ENCODE data around the gene PLPP3.
A peak's percentile ranks its signal among the peaks of the same experiment; 100 is the strongest.

Gene PLPP3

DNA sequence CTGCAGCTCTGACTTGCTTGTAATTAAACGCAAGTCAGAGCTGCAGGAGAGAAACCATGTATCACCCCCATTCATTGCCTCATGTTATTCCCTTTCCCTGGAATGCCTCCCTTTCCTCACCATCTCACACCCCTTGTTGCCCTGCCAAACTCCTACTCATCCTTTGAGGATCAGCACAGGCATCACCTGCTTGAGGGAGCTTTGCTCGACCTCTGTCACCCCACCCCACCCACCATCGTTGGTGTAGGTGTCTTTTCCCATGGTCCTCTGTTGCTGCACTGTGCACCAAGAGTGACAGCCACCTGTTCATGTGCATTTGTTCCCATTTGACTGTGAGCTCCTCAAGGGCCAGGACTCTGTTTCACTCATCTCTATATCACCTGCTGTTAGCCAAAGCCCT is 117.2 kb downstream of the PLPP3 start:
- no peak for DNase-seq (ENCODE audit: low spot score)

DNA sequence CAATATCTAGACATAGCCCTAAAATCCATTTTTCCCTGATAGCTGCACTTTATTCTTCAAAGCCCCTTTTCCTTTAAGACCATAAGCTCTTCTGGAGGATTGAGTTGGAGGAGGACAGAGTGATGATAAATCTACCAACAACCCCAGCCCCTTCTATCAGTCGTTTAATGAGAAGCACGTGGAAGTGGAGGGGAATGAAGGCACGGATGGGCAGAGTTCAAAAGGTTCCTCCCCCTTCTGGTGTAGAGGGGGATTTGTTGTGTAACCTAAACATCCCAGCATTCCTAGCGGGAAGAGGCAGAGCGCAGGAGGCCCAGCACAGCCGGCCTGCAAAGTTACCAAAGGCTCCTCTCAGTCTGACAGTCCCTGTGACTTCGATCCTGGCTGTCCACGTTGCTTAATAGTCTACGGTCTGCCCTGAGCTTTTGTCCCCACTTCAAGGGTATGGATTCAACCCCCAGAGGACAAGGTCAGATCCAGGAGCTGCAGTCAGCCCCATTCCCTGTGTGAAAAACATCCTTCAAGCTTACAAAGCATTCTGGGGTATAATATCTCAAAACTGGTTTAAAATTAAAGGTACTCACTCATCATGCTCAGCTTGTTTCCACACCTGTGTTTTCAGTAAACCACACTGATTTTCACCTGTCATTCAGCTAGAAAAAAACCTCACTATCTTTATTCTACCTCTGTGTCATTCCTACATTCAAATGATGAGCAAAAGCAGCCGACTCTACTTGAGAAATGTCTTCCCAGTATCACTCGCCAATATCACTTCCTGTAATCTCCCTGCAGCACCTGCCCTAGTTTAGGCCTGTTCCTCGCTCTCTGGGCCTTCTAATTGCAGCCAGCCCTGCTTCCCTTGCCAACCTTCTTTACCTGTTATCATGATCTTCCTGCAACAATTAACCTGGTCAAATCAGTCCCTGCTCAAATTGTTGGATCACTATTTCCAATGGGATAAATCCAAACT is 117.9 kb downstream of the PLPP3 start:
- DNase-seq (ENCODE audit: low spot score) = no peak

- DNase-seq (ENCODE audit: low spot score) = no peak
These were observed 120.1 kb downstream of the PLPP3 start for GRCh38 chr1:56459260-56459659.

DNA sequence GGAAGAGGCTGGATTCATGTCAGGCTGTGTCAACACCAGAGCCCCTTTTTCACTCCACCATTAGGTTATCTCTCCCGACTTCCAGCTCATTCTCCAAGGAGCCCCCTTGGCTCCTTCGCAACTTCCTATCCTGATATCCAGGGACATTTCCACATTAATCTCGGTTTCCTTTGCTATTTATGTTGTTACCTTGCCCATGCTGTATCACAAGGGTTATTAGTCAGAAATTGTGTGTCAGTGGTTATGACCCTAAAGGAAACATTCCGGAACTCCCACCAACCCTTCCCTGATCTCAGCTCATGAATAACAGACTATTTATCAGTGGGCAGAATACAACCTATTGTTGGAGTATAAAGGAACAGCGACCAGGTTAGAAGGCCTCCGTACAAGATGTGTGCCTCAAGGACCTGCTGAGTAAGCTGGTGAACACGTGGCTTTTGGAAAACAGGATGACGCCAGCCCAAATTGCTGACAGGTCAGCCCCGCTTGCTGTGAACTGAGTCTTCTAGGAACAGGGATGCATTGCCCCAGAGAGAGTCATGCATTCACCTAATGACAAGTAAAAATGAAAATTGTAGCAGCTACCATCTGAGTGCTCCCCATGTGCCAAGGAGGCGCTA is 121.5 kb downstream of the PLPP3 start:
- DNase-seq (ENCODE audit: low spot score) = no peak

GRCh38 chr1:56456435-56457101 is 122.8 kb downstream of the PLPP3 start:
- peak; percentile 17 for DNase-seq (ENCODE audit: low spot score)

GRCh38 chr1:56453417-56454078 is 125.8 kb downstream of the PLPP3 start:
- no peak for DNase-seq (ENCODE audit: low spot score)

GRCh38 chr1:56453016-56453415 is 126.3 kb downstream of the PLPP3 start:
- no peak for DNase-seq (ENCODE audit: low spot score)

DNA sequence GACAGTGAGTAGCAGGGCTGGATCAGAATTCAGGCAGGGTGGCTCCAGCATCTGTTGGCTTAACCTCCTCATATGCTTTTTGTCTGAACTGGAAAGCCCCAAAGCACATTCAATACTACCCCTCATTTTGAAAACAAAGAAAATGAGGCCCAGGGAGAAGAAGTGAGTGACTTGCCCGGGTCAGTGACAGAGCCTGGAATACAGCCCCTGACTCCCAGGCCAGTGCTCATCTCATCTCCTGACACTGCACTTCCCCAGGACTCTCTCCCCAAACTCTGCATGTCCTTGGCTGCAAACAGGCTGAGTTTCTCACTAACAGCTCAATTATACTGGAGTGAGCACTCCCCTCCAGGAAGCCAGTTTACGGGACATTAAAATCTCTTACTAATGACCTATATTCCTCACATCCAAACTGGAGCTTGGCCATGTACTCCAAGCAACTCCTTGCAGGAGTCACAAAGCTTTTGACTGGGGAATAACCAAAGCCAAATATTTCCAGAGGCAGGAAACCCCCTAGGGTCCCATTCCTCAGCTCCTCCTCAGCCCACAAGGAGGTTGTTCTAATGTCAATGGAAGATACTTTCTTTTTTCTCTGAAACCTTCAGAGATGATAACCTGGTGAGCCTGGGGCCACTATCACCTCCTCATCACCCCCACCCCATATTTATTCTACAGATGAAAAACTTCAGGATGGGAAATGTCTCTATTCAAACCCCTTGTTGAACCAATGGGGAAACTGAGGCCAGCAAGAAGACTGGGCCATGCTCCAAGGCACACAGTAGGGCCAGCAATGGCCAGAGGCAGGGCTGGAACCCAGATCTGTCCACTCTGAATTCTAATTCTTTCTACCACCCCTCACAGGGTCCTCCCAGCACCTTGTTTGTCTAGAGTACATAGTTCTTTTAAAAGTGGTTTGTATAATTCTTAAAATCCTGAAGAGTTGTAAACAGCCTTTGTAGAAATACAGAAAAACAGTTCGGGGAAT is 127.0 kb downstream of the PLPP3 start:
- no peak for DNase-seq (ENCODE audit: low spot score)

- no peak for DNase-seq (ENCODE audit: low spot score)
These were observed 127.9 kb downstream of the PLPP3 start for GRCh38 chr1:56451491-56451890.

DNA sequence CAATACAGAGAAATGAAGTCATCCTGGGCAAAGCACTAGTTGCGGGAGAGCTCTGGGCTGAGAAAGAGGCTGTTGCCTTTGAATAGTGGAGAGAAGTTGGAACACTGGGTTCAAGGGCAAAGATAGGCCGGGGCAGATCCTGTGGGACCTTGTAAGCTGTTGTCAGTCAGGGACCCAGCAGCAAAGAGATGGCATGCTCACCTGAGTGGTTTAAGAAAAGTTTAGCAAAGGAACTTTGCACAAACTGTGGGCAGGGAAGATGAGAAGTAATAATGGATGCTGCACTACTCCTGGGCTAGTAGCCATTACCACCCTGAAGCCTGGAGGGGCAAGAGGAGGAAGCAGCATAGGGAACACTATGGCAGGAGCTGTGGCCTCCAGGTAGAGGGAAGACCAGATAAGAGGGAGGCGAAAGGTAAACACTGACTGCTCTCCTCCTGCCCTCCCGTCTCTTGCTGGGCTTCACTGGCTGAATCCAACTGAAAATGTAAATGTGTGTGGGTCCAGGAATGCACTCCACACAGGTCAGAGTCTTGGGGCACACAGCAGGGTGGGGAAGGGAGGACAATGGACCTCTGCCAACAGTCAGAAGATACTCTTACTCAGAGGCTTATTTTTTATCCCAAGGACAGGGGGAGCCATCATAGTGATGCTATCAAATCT is 129.2 kb downstream of the PLPP3 start:
- DNase-seq (ENCODE audit: low spot score) = no peak

DNA sequence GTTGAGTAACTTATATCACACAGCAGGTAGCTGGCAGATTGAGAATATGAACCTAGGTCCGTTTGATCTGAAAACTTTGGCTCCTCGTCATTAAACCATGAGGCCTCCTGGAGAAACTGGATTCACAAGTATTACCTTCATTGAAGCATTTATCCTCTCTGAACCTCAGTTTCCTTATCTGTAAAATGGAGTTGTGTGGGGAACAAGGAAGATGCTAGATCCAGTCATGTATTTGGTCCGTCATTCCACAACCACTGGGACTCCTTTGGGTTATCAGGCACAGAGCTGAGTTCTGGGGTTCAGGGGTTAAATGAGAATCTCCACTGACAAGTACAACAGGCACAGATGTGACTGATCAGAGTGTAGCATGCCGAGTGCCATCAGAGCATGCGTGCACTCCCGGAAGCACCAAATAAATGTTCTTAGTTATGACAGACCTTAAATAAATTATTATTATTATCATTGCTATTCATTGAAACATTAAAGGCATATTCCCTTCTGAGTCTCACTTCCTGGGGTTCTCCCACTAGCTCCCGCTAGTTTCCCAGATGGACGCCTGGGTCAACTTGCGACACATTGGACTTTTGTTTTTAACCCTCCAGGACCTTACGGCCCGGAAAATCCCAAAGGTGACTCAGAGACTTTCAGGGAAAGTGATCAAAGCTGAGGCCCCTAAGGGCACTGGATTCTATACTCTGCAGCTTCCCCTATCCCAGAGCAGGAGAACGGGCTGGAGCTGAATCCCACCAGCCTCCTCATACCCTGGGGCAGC is 130.6 kb downstream of the PLPP3 start:
- DNase-seq (ENCODE audit: low spot score) = no peak

- DNase-seq (ENCODE audit: low spot score) = no peak
These were observed 131.5 kb downstream of the PLPP3 start for GRCh38 chr1:56447823-56448222.

DNA sequence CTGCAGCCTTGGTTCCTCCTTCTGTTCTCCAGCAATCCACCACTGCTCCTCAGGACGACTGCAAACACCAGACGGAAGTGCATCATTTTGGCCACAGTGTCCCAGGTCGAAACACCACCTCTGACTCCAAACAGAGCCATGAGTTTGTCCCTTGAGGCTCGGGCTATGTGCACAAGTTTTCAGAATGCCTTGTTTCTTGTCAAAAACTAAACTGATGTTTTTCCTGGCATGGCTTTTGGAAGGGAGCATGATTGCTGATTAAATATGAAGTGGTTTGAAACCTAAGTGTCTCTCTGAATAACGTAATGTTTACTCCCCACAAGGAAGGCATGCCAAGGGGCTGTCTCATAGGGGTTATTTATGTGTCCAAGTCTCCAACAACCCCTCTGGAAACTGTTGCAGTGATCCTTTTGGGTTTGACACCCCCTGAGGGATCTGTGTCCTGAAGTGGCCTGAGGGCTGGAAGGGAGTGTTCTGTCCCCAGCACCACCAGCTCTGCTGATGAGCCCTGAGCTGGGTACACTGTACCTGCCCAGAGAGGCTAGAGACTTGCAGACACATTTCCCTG is 132.7 kb downstream of the PLPP3 start:
- DNase-seq (ENCODE audit: low spot score) = no peak

- DNase-seq (ENCODE audit: low spot score) = no peak
These were observed 134.3 kb downstream of the PLPP3 start for GRCh38 chr1:56444960-56445646.
